ENCODE data around the gene C2CD2L. TPM values are rescaled to one million over a fixed set of nuclear protein-coding genes. Genes with fewer than 3 reads are reported as not detected.

Gene C2CD2L
- 5.4 to 7.9 TPM (median 5.9 TPM) in 5 replicates for total RNA-seq (2022; extraction: Qiagen RNA extraction)

DNA sequence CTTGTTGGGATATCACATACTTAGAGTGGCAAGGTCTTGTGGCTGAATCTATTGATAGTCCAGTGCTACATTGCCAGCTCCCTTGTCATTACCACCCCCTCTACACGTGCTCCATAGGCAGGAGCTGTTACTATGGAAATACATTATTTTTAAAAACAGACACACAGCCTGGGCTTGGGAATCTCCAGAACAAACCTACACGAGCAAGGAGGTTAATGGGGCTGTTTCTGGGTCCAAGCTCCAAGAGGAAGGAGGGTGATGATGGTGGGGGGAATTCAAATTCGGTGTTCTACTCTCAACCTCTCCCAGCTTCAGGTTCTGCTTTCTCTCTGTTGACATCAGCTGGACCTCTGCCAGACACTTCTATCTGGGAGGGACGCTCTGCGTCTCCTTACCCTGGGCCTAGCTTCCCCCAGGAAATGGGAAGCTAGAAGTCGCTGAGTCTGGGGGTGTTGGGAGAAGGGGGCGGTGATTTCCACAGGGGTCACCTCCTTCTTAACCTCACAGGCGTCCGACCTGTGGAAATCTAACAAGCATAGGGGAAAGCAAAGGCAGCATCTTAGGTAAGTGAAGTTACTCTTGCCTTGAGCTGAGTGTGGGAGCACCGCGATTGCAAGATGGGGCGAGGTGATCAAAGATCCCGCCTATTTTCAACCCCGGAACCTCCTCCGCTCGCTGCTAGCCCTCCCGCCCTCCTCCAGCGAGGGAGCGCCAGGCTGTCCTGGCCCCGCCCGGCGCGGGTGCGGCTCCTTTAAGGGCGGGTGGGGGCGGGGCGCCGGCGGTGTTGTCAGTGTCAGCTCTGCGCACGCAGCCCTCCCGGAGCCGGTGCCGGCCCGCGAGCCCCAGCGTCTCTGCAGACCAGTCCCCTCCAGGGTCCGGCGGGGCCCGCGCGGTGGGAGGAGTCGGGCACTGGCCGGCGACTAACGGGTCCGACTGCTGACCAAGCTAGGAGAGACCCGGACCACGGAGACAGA, at the start of gene C2CD2L:
Gene C2CD2L (plus strand): TSS at position 781 of the 974 bp plus-strand sequence. CDS start 398 bp downstream, outside the sequence.

DNA sequence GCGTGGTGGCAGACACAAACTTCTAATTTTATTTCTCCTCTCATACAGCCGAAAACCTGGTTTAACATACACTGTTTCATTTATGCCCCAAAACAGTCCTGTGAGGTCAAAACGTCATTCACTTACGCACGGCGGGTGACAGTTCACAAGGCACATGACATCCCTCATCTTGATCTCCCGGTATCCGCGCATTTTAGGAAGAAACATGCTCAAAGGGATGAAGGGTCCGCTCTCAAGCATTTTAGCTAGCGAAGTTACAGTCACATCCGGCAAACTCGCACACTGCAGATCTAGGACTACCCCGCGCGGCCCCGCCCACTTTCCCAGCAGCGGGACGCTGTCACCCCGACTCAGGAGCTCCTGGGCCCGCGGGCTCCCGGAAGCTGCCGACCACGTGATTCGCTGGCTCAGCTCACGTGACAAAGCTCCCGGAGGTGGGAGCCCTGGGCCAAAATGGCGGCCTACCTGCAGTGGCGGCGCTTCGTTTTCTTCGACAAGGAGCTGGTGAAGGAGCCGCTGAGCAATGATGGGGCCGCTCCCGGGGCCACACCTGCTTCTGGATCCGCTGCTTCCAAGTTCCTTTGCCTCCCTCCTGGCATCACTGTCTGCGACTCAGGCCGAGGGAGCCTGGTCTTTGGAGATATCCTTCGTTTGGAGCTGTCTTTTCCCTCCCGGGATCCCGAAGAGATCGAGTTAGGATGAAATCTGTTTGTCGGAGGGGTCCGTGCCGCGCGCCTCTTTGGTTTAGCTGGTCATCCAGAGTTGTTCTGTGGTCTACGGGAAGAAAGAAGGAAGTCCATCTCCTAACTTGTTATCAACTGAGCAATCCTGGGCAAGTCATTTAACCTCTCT, 39.5 kb upstream of the C2CD2L start, which contains the start of gene VPS11:
Gene VPS11 (plus strand): TSS at position 448 of the 852 bp plus-strand sequence. CDS start 6 bp downstream, at position 454.

DNA sequence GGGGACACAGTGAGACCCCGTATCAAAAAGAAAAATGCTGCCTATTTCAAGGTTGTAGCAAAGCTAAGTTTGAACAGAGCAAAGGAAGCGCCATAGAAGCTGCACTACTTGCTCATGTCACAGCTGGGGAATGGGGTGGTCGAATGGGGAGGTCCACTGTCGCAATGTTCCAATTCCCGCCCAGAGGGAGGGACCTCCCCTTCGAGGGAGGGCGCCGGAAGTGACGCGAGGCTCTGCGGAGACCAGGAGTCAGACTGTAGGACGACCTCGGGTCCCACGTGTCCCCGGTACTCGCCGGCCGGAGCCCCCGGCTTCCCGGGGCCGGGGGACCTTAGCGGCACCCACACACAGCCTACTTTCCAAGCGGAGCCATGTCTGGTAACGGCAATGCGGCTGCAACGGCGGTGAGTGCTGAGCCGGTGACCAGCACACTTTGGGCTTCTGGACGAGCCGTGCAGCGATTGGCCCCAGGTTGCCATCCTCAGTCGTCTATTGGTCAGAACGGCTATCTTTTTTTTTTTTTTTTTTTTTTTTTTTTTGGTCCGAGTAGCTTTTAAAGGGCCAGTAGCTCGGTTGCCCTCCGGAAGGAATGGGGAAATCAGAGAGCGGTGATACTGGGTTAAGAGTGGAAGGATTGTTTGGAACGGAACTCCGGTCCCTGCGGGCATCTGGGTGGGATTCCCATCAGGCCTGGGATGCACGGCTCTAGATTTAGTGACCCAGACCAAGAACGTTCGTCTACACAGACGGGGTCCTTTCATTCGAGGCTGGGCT, 22.3 kb upstream of the C2CD2L start, which contains the start of gene HMBS:
Gene HMBS (plus strand): TSS at position 219 of the 774 bp plus-strand sequence. CDS start 153 bp downstream, at position 372.

DNA sequence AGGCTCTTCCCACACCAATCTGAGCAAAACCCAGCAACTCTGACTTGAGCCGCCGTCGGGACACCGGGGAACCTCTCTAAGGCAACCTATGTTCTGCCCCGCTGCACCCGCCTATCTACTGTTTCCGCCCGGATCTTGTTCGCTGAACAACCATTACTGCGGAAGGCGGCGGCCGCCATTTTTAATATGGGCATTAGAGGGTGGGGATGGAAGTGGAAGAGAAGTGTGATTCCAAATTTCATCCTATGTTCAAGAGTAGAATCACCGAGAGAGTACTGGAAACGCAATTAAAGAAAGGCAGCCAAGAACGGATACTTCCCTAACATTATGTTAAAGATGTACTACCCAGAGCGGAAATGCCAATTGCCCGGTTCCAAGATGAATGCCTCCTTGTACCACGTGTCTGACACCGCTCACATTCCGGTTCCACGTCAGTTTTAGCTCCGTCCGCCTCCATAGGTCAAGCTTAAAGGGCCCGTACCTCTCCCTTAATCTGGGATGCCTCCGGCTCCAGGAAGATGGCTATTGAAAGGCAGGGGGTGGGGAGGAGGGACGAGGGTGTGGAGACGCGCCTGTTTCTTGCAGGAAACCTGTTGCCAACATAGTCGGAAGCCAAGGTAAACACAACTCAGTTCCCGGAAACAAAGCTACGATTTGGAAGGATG, 5.3 kb upstream of the C2CD2L start, which contains the start of gene DPAGT1:
Gene DPAGT1 (minus strand): TSS at position 95 of the 665 bp plus-strand sequence. CDS start 198 bp downstream, outside the sequence.

DNA sequence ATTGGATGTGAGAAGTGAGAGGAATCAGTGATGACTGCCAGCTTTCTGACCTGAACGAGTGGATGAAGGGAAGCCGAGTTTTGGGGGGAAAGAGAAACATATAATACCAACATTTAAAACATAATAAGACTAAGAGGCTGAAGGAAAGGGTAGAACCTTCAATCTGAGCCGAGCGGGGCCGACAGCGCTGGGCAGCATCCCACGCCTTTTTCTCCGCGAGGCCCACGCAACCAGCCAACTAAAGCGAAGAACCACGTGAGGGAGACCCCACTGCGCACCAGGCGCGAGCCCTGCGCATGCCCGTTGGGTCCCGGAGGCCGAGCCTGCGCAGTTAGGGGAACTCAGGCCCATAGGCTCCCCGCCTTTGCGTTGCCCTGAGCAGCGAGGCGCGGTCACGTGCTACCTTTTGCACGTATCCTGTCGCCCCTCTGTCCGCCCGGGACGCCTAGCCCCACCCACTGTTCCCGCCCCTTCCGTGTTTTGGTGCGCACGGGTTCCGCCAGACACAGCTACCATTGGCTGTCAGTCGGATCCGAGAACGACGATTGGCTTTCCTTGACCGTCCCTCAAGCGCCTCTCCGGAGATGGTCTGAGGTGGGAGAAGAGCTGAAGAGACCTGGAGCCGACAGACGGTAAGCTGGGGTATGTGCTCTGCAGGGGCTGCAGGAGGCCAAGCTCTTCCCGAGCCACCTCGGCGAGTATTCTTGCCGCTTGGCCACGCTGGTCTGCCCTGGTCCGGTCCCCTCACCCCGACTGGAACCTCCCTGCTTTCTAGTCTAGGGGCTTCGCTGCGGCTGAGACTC, 14.1 kb downstream of the C2CD2L start, which contains the start of gene HINFP:
Gene HINFP (plus strand): TSS at position 573 of the 803 bp plus-strand sequence. CDS start 5,365 bp downstream, outside the sequence.

DNA sequence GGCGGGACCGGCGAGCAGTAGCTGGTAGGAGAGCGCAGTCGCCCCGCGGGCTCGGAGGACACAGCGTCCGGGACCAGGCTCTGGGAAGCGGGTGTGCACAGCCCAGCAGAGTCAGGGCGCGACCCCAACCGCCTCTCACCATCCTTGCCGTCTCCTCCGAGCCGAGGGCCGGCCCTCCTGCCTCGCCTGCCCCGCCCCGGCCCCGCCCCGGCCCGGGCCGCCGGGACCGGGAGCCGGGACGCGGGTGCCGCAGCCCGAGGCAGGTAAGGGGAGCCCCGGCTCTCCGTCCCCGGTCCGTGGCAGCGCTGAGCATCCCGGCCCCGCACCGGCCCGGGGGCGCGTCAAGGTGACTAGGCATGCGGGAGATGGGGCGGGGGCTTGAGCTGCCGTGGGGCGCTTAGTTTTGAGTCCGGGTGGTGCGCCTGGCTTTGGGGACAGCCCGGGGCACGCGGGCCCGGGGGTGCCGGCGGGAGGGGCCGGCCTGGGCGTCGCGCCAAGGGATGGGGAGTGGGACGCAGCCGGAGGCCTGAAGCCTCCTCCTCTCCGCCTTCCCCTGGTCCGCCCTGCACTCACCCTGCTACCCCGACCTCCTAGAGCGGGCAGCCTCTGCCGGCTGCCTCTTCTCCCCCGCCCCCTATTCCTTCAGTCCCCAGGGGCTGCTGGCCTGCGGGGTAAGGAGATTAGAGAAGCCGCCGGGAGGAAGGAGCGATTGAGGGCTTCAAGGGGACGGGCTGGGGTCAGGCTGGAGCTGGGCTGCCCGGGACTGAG, 42.1 kb downstream of the C2CD2L start, which contains the start of gene ABCG4:
Gene ABCG4 (plus strand): TSS at position 35 of the 768 bp plus-strand sequence. CDS start 914 bp downstream, outside the sequence.

Other genes starting within 250 kb of the C2CD2L start
- gene CXCR5, start 223.5 kb upstream of the C2CD2L start, total RNA-seq (2022; extraction: Qiagen RNA extraction) = 0.07 to 0.13 TPM (median 0.11 TPM) in 5 replicates
- gene BCL9L, start 181.4 kb upstream of the C2CD2L start, total RNA-seq (2022; extraction: Qiagen RNA extraction) = 81.3 to 173 TPM (median 148 TPM) in 5 replicates
- gene UPK2, start 151.0 kb upstream of the C2CD2L start, total RNA-seq (2022; extraction: Qiagen RNA extraction) = 0.35 to 1.1 TPM (median 0.91 TPM) in 5 replicates
- not detected in 5 replicates for gene FOXR1, start 135.6 kb upstream of the C2CD2L start, total RNA-seq (2022; extraction: Qiagen RNA extraction)
- 11.1 to 18.7 TPM (median 12.0 TPM) in 5 replicates for gene CENATAC, start 109.2 kb upstream of the C2CD2L start, total RNA-seq (2022; extraction: Qiagen RNA extraction)
- gene RPS25, start 89.0 kb upstream of the C2CD2L start, total RNA-seq (2022; extraction: Qiagen RNA extraction) = 753 to 1,094 TPM (median 792 TPM) in 5 replicates
- 59.1 to 74.1 TPM (median 64.7 TPM) in 5 replicates for gene TRAPPC4, start 88.6 kb upstream of the C2CD2L start, total RNA-seq (2022; extraction: Qiagen RNA extraction)
- gene SLC37A4, start 76.5 kb upstream of the C2CD2L start, total RNA-seq (2022; extraction: Qiagen RNA extraction) = 9.6 to 12.1 TPM (median 10.8 TPM) in 5 replicates
- 40.0 to 49.6 TPM (median 48.0 TPM) in 5 replicates for gene HYOU1, start 50.1 kb upstream of the C2CD2L start, total RNA-seq (2022; extraction: Qiagen RNA extraction)
- gene VPS11, start 39.5 kb upstream of the C2CD2L start, total RNA-seq (2022; extraction: Qiagen RNA extraction) = 10.0 to 16.0 TPM (median 12.4 TPM) in 5 replicates
- gene HMBS, start 22.5 kb upstream of the C2CD2L start, total RNA-seq (2022; extraction: Qiagen RNA extraction) = 46.5 to 54.4 TPM (median 50.2 TPM) in 5 replicates
- gene DPAGT1, start 5.5 kb upstream of the C2CD2L start, total RNA-seq (2022; extraction: Qiagen RNA extraction) = 34.2 to 44.0 TPM (median 39.7 TPM) in 5 replicates
- gene HINFP, start 14.2 kb downstream of the C2CD2L start, total RNA-seq (2022; extraction: Qiagen RNA extraction) = 10.7 to 12.8 TPM (median 12.0 TPM) in 5 replicates
- 0.21 to 0.42 TPM (median 0.32 TPM) in 5 replicates for gene ABCG4, start 41.7 kb downstream of the C2CD2L start, total RNA-seq (2022; extraction: Qiagen RNA extraction)
- 8.8 to 13.9 TPM (median 11.5 TPM) in 5 replicates for gene NLRX1, start 61.4 kb downstream of the C2CD2L start, total RNA-seq (2022; extraction: Qiagen RNA extraction)
- gene NHERF4, start 78.1 kb downstream of the C2CD2L start, total RNA-seq (2022; extraction: Qiagen RNA extraction) = 0.13 to 0.44 TPM (median 0.23 TPM) in 5 replicates
- 6.0 to 9.8 TPM (median 8.4 TPM) in 5 replicates for gene CBL, start 99.0 kb downstream of the C2CD2L start, total RNA-seq (2022; extraction: Qiagen RNA extraction)
- gene MCAM, start 209.8 kb downstream of the C2CD2L start, total RNA-seq (2022; extraction: Qiagen RNA extraction) = 9.8 to 13.2 TPM (median 11.5 TPM) in 5 replicates
- gene RNF26, start 227.2 kb downstream of the C2CD2L start, total RNA-seq (2022; extraction: Qiagen RNA extraction) = 29.4 to 41.1 TPM (median 37.7 TPM) in 5 replicates
- gene C1QTNF5, start 233.5 kb downstream of the C2CD2L start, total RNA-seq (2022; extraction: Qiagen RNA extraction) = not detected in 5 replicates
- not detected in 5 replicates for gene MFRP, start 239.4 kb downstream of the C2CD2L start, total RNA-seq (2022; extraction: Qiagen RNA extraction)